Transverse colon (tissue), 4 donors: ENCODE measurements around the gene BEX5.

Experiments used
- EP300 ChIP-seq: sonication (generic); formaldehyde crosslinking; IDR thresholded peaks from one replicate; pipeline ENCODE4 v1.6.1; 2017; ENCODE audit warnings: antibody characterized with exemption, low read depth
- POLR2A ChIP-seq: fragments of 450-650 bp; IDR thresholded peaks from one replicate; pipeline ENCODE4 v1.6.1; 2016; ENCODE audit warnings: antibody characterized with exemption, mild to moderate bottlenecking, moderate library complexity
- POLR2AphosphoS5 ChIP-seq, 3 donors: sonication (generic); formaldehyde crosslinking; IDR thresholded peaks; one replicate each; pipeline ENCODE4 v1.6.1; 2016; ENCODE audit warnings: antibody characterized with exemption in 3 of 3
- TF ChIP-seq, protein P1 (sequence below), 5 experiments: fragments of 200-600 bp in 3 of 5; fragments of 450-650 bp in 2 of 5; sonication (generic) in 3 of 5; IDR thresholded peaks; 1 replicate in 2 of 5; 2 replicates in 3 of 5; pipeline ENCODE4 v1.5.1; 2016 to 2017; ENCODE audit warnings: antibody characterized with exemption in 5 of 5, inconsistent platforms in 3 of 5, mild to moderate bottlenecking in 2 of 5, moderate library complexity in 1 of 5

DNA sequence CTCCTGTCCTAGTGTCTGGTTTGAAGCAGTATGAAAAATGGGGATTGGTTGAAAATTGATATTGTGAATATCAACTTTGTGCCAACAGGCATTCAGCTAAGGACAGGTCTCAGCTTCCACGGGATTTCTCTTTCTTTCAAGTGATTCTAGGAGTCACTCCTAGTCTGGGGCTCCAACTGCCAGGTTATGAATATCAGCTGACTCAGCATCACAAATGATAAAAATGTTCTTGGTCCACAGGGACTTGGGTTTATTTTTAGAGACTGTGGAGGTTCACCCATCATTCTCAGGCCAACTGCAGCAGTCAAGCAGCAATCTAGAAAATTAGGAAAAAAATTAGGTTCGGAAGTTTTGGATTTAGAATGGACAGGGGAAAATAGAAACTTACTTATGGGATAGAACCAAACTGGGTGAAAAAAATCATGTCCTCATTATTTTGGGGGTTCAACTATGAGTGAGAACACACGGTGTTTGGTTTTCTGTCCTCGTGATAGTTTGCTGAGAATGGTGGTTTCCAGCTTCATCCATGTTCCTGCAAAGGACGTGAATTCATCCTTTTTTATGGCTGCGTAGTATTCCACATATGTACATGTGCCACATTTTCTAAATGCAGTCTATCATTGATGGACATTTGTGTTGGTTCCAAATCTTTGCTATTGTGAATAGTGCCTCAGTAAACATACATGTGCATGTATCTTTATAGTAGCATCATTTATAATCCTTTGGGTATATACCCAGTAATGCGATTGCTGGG is 30.4 kb upstream of the BEX5 start:
- TF ChIP-seq, protein P1, sequence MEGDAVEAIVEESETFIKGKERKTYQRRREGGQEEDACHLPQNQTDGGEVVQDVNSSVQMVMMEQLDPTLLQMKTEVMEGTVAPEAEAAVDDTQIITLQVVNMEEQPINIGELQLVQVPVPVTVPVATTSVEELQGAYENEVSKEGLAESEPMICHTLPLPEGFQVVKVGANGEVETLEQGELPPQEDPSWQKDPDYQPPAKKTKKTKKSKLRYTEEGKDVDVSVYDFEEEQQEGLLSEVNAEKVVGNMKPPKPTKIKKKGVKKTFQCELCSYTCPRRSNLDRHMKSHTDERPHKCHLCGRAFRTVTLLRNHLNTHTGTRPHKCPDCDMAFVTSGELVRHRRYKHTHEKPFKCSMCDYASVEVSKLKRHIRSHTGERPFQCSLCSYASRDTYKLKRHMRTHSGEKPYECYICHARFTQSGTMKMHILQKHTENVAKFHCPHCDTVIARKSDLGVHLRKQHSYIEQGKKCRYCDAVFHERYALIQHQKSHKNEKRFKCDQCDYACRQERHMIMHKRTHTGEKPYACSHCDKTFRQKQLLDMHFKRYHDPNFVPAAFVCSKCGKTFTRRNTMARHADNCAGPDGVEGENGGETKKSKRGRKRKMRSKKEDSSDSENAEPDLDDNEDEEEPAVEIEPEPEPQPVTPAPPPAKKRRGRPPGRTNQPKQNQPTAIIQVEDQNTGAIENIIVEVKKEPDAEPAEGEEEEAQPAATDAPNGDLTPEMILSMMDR (IDR thresholded peaks at IDR 0.05): no peak
- no peak for TF ChIP-seq POLR2A
- TF ChIP-seq EP300: no peak
- no peak for TF ChIP-seq POLR2AphosphoS5 (IDR thresholded peaks at IDR 0.05)
